Measurements from ENCODE around the gene CREM.
A peak's percentile ranks its signal among the peaks of the same experiment; 100 is the strongest.
"Not testable (repeated sequence)": the region's sequence is repeated elsewhere in the genome, so short reads cannot be mapped to it uniquely, and the experiment has no call there.

The CREM gene

GRCh38 chr10:35126530-35127288, at the start of gene CREM:
Gene CREM, plus strand, starts transcription at chr10:35126846. Its CDS starts 10,990 bp downstream, at chr10:35137836.
- peak; percentile 100 for DNase-seq

- DNase-seq: no peak
These were observed 47.4 kb upstream of the CREM start for GRCh38 chr10:35079265-35079664.

- no peak for DNase-seq
These were observed 46.9 kb upstream of the CREM start for GRCh38 chr10:35079763-35080162.

- not testable (repeated sequence) for DNase-seq
These were observed 46.4 kb upstream of the CREM start for GRCh38 chr10:35080261-35080660.

- DNase-seq: no peak
These were observed 43.4 kb upstream of the CREM start for GRCh38 chr10:35083242-35083641.

- no peak for DNase-seq
These were observed 37.0 kb upstream of the CREM start for GRCh38 chr10:35089611-35090161.

- peak; percentile 91 to 95 for DNase-seq
These were observed 36.3 kb upstream of the CREM start, which contains the start of gene CUL2 for GRCh38 chr10:35090162-35090954. Gene CUL2, minus strand, starts transcription at chr10:35090341. Its CDS starts 19,024 bp downstream, at chr10:35071317.

- DNase-seq: no peak
These were observed 34.5 kb upstream of the CREM start for GRCh38 chr10:35091994-35092790.

GRCh38 chr10:35092851-35093250, 33.8 kb upstream of the CREM start:
- DNase-seq: no peak

GRCh38 chr10:35096312-35096711, 30.3 kb upstream of the CREM start:
- DNase-seq: no peak

GRCh38 chr10:35097510-35097909, 29.1 kb upstream of the CREM start:
- no peak for DNase-seq

- no peak for DNase-seq
These were observed 22.8 kb upstream of the CREM start for GRCh38 chr10:35103882-35104281.

GRCh38 chr10:35112571-35112970, 14.1 kb upstream of the CREM start:
- DNase-seq: no peak

GRCh38 chr10:35119378-35119777, 7.3 kb upstream of the CREM start:
- no peak for DNase-seq

- DNase-seq: no peak
These were observed 2.1 kb upstream of the CREM start for GRCh38 chr10:35124540-35124939.

GRCh38 chr10:35126062-35126529, 550 bp upstream of the CREM start:
- no peak for DNase-seq

- DNase-seq: peak; percentile 66 to 75
These were observed 744 bp downstream of the CREM start for GRCh38 chr10:35127289-35127891.

- DNase-seq: no peak
These were observed 2.6 kb downstream of the CREM start for GRCh38 chr10:35129185-35129674.

- no peak for DNase-seq
These were observed 4.0 kb downstream of the CREM start for GRCh38 chr10:35130663-35131062.

GRCh38 chr10:35132727-35133126, 6.1 kb downstream of the CREM start:
- DNase-seq: no peak

GRCh38 chr10:35133586-35133985, 6.9 kb downstream of the CREM start:
- DNase-seq: no peak

GRCh38 chr10:35135861-35136260, 9.2 kb downstream of the CREM start:
- DNase-seq: peak in 1 of 2 experiments; percentile 32

Data from activated CD4-positive, alpha-beta T cell treated with anti-CD3 and anti-CD28 coated beads, Interleukin-2, amount 50 U/mL, for 48 hours (primary cell).